Stimulated activated CD4-positive, alpha-beta T cell treated with anti-CD3 and anti-CD28 coated beads, Interleukin-1b, Interleukin-23, amount 100 ng/mL, for 1 hour (primary cell): Measurements from ENCODE around the gene TEX9.
"Not testable (repeated sequence)": the region's sequence is repeated elsewhere in the genome, so short reads cannot be mapped to it uniquely, and the experiment has no call there.

Source experiments
- DNase-seq, 2 donors: peaks; one replicate each; pipeline ENCODE4 v3.0.0-alpha.2; 2020; ENCODE audit warnings: low read depth in 2 of 2

The TEX9 gene

DNA sequence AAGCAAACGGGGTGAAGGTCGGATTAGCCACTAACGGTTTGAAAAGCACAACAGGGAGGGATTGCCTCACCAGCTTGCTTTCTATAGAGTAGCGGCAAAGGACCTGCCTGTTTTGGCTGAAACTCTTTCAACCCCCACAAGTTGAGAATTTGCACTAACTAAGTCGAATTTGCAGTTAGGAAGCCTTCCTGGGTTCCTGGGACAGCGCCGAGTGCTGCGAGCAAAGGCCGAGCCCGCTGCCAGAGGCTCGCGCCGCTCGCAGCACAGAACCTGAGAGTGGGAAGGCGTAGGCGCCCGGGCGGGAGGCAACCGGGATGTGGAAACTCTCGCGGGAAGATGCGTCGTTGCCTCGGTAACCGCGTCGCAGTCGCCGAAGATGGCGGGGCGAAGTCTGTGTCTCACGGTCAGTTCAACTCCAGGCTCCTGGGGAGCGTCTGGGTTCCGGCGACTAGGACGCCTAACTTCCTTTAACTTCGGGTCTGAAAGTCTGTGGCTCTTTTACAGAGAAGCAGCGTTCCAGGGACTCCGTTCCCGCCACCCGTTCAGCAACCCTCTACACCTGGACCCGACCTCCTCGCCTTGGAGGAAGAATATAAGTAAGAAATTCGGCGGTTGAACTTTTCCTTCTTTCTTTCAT lies at the start of gene TEX9:
TEX9 (plus strand) TSS at position 352 of the 637 bp plus-strand sequence; CDS start at position 377, 25 bp downstream.
- peak in 1 of 2 donors; percentile 35 for DNase-seq

GRCh38 chr15:56316561-56316960 lies 48.7 kb upstream of the TEX9 start:
- not testable (repeated sequence) for DNase-seq

DNA sequence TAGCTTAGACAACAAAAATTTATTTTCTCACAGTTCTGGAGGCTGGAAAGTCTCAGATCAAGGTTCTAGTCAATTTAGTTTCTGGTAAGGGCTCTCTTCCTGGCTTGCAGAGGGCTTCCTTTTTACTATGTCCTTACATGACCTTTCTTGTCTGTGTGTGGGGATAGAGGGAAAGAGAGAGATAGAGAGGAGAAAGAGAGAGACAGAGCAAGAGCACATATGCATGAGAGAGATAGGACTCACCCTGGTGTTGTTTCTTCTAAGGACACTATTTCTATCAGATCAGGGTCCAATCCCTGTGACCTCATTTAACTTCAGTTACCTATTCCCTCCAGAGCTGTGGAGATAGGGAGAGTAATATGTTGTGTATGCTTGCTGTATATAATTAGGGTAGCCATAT lies 44.9 kb upstream of the TEX9 start:
- DNase-seq: no peak

GRCh38 chr15:56320861-56321260 lies 44.4 kb upstream of the TEX9 start:
- DNase-seq: no peak

DNA sequence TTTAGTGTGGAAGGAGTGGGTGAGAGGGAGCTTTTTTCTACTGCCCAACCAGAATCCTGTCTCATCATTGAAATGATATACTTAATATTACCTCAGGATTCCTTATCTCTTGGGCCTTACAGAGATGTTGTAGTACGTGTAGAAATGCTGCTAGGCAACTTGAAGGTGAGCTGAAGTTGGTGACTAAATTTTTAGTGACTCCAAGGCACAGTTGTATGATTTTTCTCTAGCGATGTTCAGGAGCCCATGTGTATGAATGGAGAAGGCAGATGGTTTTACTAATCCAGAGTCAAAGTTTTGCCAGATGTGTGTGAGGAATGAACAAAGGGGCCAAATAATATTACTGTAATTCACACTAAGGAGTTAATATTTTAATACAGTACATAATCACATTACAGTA lies 42.8 kb upstream of the TEX9 start:
- DNase-seq: no peak

- no peak for DNase-seq
Observed at GRCh38 chr15:56323435-56323834, 41.8 kb upstream of the TEX9 start.

DNA sequence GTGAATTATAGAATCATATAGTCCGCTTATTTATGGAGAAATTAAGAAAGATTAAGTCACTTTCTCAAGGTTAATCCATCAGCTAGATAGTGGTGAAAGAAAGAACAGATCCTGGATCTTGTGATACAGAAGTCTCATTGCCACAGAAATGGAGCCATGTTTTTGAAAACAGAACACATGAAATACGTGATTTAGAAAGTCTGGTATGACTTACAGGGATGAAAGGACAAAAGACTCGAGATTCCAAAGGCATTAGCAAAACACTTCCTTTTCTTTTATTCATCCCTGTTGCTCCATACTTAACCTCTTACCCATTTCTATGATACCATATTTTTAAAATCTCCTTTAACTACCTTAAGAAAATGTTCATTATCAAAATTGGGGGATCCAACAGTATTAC lies 40.0 kb upstream of the TEX9 start:
- DNase-seq: no peak

- no peak for DNase-seq
Observed at GRCh38 chr15:56327721-56328502, 37.3 kb upstream of the TEX9 start.

DNA sequence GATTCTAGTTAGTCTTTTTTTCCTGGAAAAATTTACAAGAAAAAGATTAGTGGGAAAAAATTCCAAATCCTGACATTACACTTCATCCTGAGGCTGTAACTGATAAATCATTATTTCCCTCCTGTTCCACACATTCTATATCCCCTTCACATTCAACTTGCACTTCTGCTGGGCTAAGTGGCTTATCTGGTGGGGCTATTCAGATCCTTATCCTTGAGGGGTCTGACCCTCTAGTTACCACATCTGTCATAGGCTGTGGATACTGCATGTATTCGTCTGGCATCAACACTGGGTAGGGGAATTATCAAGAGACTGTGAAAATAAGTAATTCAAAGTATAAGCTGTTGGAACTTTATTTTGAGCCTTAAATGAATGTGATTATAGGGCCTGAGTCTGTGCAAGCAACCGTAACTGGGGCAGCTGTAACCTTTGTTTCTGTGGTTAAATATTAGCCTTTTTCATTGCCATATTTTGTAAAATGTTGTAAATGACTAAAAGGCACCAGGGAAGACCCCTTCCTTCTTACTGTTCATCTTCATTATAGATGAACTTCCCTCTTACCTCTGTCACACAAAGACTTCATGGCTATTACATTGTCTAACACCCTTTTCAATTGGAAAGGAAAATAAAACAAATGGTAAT lies 28.0 kb upstream of the TEX9 start:
- DNase-seq: no peak

DNA sequence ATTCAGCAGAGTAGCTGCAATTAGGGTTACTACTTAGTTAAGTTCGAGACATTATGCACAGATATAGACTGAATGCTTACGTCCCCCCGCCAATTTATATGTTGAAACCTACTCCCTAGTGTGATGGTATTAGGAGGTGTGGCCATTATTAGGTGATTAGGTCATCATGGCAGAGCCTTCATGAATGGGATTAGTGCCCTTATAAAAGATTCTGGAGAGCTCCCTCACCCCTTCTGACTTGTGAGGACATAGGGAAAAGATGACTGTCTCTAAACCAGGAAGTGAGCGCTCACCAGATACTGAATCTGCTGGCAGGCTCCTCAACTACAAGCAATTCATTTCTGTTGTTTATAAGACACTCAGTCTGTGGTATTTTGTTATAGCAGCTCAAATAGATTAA lies 25.6 kb upstream of the TEX9 start:
- DNase-seq: no peak

DNA sequence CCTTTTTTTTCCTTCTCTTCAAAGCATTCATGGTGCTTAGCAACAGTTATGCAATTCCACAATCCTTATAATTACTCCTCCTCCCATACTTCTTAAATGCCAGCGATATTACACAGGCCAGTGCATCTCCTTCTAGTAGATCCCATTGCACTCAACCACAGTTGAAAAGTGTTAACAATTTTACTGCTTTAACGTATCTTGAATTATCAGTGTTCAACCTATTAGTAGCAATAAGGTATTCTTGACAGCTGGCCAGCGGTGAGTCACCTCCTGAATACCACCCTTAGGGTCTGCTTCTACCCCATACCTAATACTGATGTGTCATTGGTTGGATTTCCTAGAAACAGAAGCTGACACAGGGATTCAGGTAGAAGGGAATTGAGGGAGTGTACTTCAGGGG lies 24.0 kb upstream of the TEX9 start:
- no peak for DNase-seq

GRCh38 chr15:56342653-56343052 lies 22.6 kb upstream of the TEX9 start:
- no peak for DNase-seq

DNA sequence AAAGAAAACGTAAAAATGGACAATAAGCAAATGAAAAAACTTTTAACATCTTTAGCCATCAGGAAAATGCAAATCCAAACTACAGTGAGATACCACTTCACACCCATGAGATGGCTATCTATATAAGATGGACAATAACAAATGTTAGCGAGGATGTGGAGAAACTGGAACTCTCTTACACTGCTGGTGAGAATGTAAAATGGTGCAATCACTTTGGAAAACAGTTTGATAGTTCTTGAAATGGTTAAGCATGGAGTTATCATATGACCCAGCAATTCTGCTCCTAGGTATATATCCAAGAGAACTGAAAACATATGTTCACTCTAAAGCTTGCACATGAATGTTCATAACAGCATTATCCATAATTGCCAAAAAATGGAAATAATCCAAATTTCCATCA lies 21.3 kb upstream of the TEX9 start:
- no peak for DNase-seq

DNA sequence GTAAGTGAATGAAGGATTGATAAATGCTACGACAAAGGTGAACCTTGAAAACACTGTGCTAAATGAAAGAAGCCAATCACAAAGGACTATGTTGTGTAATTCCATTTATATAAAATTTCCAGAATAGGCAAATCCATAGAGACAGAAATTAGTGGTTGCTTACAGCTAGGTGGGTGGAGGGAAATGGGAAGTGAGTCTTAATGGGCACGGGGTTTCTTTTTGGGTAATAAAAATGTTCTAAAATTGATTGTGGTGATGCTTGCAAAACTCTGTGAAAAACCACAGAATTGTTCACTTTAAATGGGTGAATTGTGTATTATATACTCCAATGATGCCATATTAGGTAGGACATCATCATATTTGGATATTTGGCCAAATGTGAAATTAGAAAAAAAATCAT lies 20.9 kb upstream of the TEX9 start:
- DNase-seq: no peak

- DNase-seq: no peak
Observed at GRCh38 chr15:56346414-56346813, 18.8 kb upstream of the TEX9 start.

DNA sequence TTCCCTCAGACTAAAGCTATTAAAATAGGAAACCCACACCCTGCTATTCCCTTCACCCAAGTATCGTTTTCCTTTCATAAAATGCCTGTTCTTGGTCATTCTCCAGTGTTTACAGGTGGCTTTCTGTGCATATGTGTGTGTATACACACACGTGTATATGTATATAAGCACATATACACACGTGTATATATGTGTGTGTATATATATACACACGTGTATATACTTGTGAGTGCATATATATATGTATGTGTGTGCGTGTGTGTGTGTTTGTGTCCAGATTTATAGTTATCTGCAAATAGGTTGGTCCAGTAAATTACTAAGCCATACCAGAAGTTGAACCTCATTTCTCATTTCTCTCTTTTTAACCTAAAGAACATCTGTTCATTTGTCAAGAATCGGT lies 15.7 kb upstream of the TEX9 start:
- no peak for DNase-seq

DNA sequence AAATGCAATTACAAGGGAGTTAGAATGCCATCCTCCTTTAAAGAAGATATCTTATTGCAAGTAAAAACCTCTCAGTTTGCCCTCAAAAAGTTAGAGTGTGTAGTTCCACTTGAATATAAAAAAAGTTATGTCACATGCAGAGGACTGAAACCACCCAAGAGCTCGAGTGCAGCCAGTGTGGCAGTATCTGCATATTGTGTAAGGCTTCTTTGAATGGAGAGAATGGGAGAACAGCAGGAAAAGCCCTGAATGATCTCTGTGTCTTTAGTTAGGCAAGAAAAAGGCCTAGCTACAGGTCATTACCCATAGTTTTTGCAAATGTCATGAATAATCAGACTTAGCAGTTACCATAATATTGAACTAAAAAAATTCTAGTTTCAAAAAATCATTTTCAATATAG lies 13.9 kb upstream of the TEX9 start:
- no peak for DNase-seq

- no peak for DNase-seq
Observed at GRCh38 chr15:56351957-56352506, 13.2 kb upstream of the TEX9 start.

DNA sequence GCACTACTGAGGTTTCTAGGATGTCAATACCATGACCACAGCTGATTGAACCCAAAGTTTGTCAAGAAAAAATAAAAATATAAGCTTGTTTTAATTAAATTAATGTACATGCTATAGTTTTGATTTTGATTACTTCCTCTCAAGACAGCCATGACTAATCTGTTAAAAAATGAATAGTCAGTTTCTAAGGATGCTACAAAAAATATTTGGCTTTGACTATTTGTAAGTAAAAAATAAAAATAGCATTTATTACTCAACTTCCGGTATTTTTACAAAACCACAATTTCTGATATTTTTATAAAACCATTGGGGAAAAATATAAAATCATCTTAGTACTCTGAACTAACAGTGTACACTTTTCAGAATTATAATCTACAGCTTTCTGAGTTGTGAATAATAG lies 12.1 kb upstream of the TEX9 start:
- DNase-seq: no peak

- DNase-seq: no peak
Observed at GRCh38 chr15:56353740-56354139, 11.5 kb upstream of the TEX9 start.

- DNase-seq: no peak
Observed at GRCh38 chr15:56356616-56357015, 8.6 kb upstream of the TEX9 start.

- DNase-seq: no peak
Observed at GRCh38 chr15:56358604-56359003, 6.6 kb upstream of the TEX9 start.

GRCh38 chr15:56361987-56362386 lies 3.2 kb upstream of the TEX9 start:
- DNase-seq: no peak
